VCaP (cell line): Measurements from ENCODE around the gene INPP1.

ENCODE experiments used
- H3K27ac ChIP-seq: fragments of 450-650 bp; 2 replicates; pipeline ENCODE4 v1.5.1; 2017
- CTCF ChIP-seq: fragments of 450-650 bp; conservative IDR thresholded peaks from 2 replicates; pipeline ENCODE4 v1.5.1; 2017; ENCODE audit warnings: mild to moderate bottlenecking, moderate library complexity

Gene INPP1

GRCh38 chr2:190344276-190344827 is 963 bp downstream of the INPP1 start:
- peak overlapping the region; percentile 77 for H3K27ac ChIP-seq
- peak; percentile 77 for TF ChIP-seq CTCF

GRCh38 chr2:190350371-190350770 is 7.0 kb downstream of the INPP1 start:
- no peak for TF ChIP-seq CTCF
- no peak overlapping the region for H3K27ac ChIP-seq

GRCh38 chr2:190351955-190352354 is 8.6 kb downstream of the INPP1 start:
- H3K27ac ChIP-seq, result peak overlapping the region; percentile 40; the same call in 1 of the 2 replicates
- no peak for TF ChIP-seq CTCF

- no peak for TF ChIP-seq CTCF
- H3K27ac ChIP-seq, result peak overlapping the region; percentile 40; the same call in 1 of the 2 replicates
Measured at GRCh38 chr2:190352668-190353536, 9.5 kb downstream of the INPP1 start.

- no peak for TF ChIP-seq CTCF
- H3K27ac ChIP-seq, result peak overlapping the region; percentile 40; the same call in 1 of the 2 replicates
Measured at GRCh38 chr2:190353537-190353899, 10.1 kb downstream of the INPP1 start.

GRCh38 chr2:190354003-190354690 is 10.8 kb downstream of the INPP1 start:
- H3K27ac ChIP-seq, result no peak overlapping the region
- TF ChIP-seq CTCF, result no peak

- H3K27ac ChIP-seq, result no peak overlapping the region
- no peak for TF ChIP-seq CTCF
Measured at GRCh38 chr2:190355968-190356644, 12.7 kb downstream of the INPP1 start.
